ENCODE data around the gene PLSCR5. TPM values are rescaled to one million over a fixed set of nuclear protein-coding genes. Genes with fewer than 3 reads are reported as not detected.

The PLSCR5 gene
- total and polyA plus RNA-seq, 4 donors = not detected

DNA sequence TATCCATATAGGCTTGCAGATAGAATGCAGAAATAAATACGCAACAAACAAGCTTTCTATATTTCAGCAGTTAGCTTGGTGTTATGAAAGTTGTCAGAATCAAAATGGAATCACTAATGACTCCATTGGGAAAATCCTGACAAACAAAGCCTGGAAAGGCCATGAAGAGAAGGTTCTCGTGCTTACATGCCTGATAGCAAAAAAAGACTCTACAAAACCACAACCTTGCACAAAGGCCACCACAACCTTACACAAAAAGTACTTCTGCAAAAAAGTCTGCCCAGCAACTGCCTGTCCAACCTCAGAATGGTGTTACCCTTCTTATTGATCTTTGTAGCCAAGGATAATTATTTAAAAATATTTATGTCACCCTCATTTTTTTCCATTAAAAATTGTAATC, 46.4 kb downstream of the PLSCR5 start:
- Histone ChIP-seq H3K27me3 (ENCODE audit: control insufficient read depth in 4 of 4, insufficient read depth in 4 of 4, low read length in 3 of 4) (no peaks in the 10 kb centered on the region), H3K9me3 (ENCODE audit: control insufficient read depth in 4 of 4, low read length in 3 of 4) (no peaks in the 10 kb centered on the region)

DNA sequence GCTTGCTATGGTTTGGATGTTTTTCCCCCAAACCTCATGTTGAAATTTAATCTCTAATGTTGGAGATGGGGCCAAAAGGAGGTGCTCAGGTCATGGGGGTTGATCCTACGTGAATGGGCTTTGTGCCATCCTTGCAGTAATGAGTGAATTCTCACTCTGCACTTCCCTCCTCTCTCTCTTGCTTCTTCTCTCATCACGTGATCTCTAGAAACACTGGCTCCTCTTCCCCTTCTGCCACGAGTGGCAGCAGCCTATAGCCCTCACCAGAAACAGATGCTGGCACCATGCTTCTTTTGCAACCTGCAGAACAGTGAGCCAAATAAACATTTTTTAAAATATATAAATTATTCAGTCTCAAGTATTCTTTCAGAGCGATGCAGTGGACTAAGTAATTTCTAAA, 47.4 kb downstream of the PLSCR5 start:
- H3K4me3 ChIP-seq (ENCODE audit: low read depth in 1 of 3, low read length in 3 of 3) = no peak overlapping the region
- no peaks in the 10 kb centered on the region for H3K9me3 ChIP-seq (ENCODE audit: control insufficient read depth in 4 of 4, low read length in 3 of 4)
- H3K27ac ChIP-seq (ENCODE audit: low read depth in 1 of 2, low read length in 2 of 2) = no peak overlapping the region
- no peak for TF ChIP-seq GABPA (IDR thresholded peaks at IDR 0.05 in 1 of 2, conservative IDR thresholded peaks at IDR 0.05 in 1 of 2)
- no peak for DNase-seq (ENCODE audit: low spot score)
- 76% methylated on average over 4 of the region's 4 CpGs for WGBS
- H3K36me3 ChIP-seq (ENCODE audit: control insufficient read depth in 4 of 4, insufficient read depth in 3 of 4, low read depth in 1 of 4, low read length in 3 of 4) = no peaks in the 10 kb centered on the region
- H3K9ac ChIP-seq (ENCODE audit: low read depth in 1 of 2, low read length in 2 of 2) = no peak overlapping the region
- no peaks in the 10 kb centered on the region for H3K4me1 ChIP-seq (ENCODE audit: control insufficient read depth in 4 of 4, insufficient read depth in 4 of 4, low read length in 3 of 4)
- no peaks in the 10 kb centered on the region for H3K27me3 ChIP-seq (ENCODE audit: control insufficient read depth in 4 of 4, insufficient read depth in 4 of 4, low read length in 3 of 4)

More for the DNA sequence above, 46.4 kb downstream of the PLSCR5 start:
- Histone ChIP-seq H3K4me1 (ENCODE audit: control insufficient read depth in 4 of 4, insufficient read depth in 4 of 4, low read length in 3 of 4) (no peaks in the 10 kb centered on the region), H3K4me3 (ENCODE audit: low read depth in 1 of 3, low read length in 3 of 3) (no peak overlapping the region), H3K9ac (ENCODE audit: low read depth in 1 of 2, low read length in 2 of 2) (no peak overlapping the region), H3K27ac (ENCODE audit: low read depth in 1 of 2, low read length in 2 of 2) (no peak overlapping the region), H3K36me3 (ENCODE audit: control insufficient read depth in 4 of 4, insufficient read depth in 3 of 4, low read depth in 1 of 4, low read length in 3 of 4) (no peaks in the 10 kb centered on the region)
- WGBS = 70% methylated on average over 2 of the region's 2 CpGs
- no peak for DNase-seq (ENCODE audit: low spot score)
- TF ChIP-seq, protein P1, sequence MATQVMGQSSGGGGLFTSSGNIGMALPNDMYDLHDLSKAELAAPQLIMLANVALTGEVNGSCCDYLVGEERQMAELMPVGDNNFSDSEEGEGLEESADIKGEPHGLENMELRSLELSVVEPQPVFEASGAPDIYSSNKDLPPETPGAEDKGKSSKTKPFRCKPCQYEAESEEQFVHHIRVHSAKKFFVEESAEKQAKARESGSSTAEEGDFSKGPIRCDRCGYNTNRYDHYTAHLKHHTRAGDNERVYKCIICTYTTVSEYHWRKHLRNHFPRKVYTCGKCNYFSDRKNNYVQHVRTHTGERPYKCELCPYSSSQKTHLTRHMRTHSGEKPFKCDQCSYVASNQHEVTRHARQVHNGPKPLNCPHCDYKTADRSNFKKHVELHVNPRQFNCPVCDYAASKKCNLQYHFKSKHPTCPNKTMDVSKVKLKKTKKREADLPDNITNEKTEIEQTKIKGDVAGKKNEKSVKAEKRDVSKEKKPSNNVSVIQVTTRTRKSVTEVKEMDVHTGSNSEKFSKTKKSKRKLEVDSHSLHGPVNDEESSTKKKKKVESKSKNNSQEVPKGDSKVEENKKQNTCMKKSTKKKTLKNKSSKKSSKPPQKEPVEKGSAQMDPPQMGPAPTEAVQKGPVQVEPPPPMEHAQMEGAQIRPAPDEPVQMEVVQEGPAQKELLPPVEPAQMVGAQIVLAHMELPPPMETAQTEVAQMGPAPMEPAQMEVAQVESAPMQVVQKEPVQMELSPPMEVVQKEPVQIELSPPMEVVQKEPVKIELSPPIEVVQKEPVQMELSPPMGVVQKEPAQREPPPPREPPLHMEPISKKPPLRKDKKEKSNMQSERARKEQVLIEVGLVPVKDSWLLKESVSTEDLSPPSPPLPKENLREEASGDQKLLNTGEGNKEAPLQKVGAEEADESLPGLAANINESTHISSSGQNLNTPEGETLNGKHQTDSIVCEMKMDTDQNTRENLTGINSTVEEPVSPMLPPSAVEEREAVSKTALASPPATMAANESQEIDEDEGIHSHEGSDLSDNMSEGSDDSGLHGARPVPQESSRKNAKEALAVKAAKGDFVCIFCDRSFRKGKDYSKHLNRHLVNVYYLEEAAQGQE (IDR thresholded peaks at IDR 0.05) = no peak
- no peak for TF ChIP-seq FOXA2 (IDR thresholded peaks at IDR 0.05)
- TF ChIP-seq, protein P2, sequence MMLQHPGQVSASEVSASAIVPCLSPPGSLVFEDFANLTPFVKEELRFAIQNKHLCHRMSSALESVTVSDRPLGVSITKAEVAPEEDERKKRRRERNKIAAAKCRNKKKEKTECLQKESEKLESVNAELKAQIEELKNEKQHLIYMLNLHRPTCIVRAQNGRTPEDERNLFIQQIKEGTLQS (IDR thresholded peaks at IDR 0.05) = no peak
- TF ChIP-seq HNF4G (IDR thresholded peaks at IDR 0.05) = no peak
- no peak for TF ChIP-seq JUND (IDR thresholded peaks at IDR 0.05)
- no peak for TF ChIP-seq RXRA (IDR thresholded peaks at IDR 0.05)
- TF ChIP-seq SP1 (IDR thresholded peaks at IDR 0.05) = no peak
- TF ChIP-seq NR2F2 (IDR thresholded peaks at IDR 0.05) = no peak
- TF ChIP-seq FOXA1 (IDR thresholded peaks at IDR 0.05) = no peak
- TF ChIP-seq, protein P3, sequence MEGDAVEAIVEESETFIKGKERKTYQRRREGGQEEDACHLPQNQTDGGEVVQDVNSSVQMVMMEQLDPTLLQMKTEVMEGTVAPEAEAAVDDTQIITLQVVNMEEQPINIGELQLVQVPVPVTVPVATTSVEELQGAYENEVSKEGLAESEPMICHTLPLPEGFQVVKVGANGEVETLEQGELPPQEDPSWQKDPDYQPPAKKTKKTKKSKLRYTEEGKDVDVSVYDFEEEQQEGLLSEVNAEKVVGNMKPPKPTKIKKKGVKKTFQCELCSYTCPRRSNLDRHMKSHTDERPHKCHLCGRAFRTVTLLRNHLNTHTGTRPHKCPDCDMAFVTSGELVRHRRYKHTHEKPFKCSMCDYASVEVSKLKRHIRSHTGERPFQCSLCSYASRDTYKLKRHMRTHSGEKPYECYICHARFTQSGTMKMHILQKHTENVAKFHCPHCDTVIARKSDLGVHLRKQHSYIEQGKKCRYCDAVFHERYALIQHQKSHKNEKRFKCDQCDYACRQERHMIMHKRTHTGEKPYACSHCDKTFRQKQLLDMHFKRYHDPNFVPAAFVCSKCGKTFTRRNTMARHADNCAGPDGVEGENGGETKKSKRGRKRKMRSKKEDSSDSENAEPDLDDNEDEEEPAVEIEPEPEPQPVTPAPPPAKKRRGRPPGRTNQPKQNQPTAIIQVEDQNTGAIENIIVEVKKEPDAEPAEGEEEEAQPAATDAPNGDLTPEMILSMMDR (IDR thresholded peaks at IDR 0.05; ENCODE audit: low read depth, low read length, missing input control) = no peak
- no peak for TF ChIP-seq RAD21 (IDR thresholded peaks at IDR 0.05)
- TF ChIP-seq EGR1 (IDR thresholded peaks at IDR 0.05; ENCODE audit: low read depth in 2 of 2) = no peak
- TF ChIP-seq, protein P4, sequence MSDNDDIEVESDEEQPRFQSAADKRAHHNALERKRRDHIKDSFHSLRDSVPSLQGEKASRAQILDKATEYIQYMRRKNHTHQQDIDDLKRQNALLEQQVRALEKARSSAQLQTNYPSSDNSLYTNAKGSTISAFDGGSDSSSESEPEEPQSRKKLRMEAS (IDR thresholded peaks at IDR 0.05) = no peak
- TF ChIP-seq HNF4A (conservative IDR thresholded peaks at IDR 0.05) = no peak
- no peak for TF ChIP-seq GABPA (IDR thresholded peaks at IDR 0.05 in 1 of 2, conservative IDR thresholded peaks at IDR 0.05 in 1 of 2)
- no peak for TF ChIP-seq TAF1 (conservative IDR thresholded peaks at IDR 0.05)
- TF ChIP-seq YY1 (IDR thresholded peaks at IDR 0.05) = no peak
- TF ChIP-seq, protein P5, sequence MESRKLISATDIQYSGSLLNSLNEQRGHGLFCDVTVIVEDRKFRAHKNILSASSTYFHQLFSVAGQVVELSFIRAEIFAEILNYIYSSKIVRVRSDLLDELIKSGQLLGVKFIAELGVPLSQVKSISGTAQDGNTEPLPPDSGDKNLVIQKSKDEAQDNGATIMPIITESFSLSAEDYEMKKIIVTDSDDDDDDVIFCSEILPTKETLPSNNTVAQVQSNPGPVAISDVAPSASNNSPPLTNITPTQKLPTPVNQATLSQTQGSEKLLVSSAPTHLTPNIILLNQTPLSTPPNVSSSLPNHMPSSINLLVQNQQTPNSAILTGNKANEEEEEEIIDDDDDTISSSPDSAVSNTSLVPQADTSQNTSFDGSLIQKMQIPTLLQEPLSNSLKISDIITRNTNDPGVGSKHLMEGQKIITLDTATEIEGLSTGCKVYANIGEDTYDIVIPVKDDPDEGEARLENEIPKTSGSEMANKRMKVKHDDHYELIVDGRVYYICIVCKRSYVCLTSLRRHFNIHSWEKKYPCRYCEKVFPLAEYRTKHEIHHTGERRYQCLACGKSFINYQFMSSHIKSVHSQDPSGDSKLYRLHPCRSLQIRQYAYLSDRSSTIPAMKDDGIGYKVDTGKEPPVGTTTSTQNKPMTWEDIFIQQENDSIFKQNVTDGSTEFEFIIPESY (IDR thresholded peaks at IDR 0.05) = no peak

All from liver (tissue), 9 donors.